Activated CD4-positive, alpha-beta T cell treated with anti-CD3 and anti-CD28 coated beads for 4 hours (primary cell): ENCODE data around the gene IL12RB2.

Source experiments
- DNase-seq, 2 donors: peaks; one replicate each; pipeline ENCODE4 v3.0.0-alpha.2; 2020

Gene IL12RB2

DNA sequence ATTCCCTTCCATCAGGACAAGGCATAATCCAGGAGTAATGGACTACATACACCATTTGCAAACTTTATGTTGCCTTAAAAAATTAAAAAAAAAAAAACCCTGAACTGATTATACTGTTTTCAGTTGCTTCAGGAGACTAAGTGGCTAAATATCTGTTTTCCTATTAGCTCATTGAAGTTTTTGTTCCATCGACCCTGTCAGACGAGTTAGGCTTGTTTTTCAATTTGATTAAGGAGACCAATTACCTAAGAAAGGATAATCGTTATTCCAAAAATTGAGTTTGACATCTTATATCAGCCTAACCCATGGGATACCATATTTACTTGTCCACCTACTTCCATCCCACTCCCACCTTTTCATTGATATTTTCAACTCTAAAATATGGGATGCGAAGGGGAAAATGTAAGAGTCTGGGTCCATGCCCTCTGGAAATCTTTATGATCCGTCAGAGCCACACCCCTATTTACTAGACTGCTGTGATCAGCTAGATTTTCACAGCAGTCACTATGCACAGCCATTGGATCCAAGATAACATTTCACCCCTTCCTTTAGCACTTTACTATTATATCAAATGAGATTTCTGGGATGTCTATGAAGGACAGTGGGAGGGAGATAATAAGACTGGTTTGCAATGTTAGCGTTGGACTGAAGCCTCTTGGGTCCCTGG lies 41.0 kb downstream of the IL12RB2 start:
- DNase-seq = no peak

DNA sequence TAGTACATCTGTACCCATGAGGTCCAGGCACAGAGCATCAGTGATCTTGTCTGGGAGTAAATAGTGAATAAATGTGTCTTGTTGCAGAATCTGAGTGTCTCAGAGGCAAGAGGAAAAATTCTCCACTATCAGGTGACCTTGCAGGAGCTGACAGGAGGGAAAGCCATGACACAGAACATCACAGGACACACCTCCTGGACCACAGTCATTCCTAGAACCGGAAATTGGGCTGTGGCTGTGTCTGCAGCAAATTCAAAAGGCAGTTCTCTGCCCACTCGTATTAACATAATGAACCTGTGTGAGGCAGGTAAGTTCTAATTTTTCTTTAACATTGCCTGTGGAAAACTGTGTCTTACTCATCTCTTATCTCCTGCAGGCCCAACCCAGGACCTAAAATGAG lies 43.1 kb downstream of the IL12RB2 start:
- DNase-seq = no peak

DNA sequence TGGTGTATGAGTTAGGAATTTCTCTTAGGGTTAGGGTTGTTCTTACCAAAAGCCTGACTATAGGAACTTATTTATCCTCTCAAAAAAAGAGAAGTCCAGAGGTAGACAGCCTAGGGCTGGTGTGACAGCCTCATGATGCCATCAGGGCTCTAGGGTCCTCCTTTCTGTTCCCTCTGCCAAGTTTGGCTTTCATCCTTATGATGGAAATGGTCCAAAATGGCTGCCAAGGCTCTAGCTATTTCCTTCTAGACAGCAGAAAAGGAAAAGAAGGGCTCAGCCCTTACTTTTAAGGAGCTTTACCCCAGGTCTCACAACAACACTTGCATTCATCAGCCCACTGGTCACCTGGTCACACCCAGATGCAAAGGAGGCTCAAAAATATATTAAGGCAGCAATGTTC lies 44.5 kb downstream of the IL12RB2 start:
- no peak for DNase-seq

DNA sequence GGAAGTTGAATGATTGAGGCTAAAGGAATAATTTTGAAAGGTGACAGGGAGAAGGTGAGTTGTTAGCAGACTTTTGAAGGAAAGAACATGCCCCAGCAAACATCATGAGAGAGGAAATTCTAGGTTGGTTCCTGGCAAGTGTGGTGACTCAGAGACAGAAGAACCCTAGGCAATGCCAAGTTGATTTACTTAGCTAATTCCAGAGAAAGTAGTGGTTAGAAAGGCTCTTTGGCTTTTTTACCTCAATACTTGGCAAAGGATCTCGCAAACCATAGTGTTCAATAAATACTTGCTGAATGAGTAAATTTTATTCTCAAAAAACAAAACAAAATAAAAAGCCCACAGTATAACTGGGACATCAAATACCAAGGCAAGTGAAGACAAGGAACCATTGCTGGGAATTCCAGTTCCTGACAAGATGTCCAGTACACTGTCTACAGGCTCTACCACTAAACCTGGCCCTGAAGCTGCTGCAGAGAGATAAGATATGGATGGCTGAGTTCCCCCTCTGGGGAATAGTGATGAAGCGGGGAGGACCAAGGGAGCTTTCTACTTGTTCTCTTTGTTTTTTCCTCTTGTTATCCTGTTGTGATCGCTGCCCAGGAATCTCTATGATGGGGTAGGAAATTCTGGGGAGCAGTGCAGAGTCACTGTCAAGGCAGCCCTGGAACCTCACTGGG lies 48.2 kb downstream of the IL12RB2 start:
- DNase-seq = no peak

DNA sequence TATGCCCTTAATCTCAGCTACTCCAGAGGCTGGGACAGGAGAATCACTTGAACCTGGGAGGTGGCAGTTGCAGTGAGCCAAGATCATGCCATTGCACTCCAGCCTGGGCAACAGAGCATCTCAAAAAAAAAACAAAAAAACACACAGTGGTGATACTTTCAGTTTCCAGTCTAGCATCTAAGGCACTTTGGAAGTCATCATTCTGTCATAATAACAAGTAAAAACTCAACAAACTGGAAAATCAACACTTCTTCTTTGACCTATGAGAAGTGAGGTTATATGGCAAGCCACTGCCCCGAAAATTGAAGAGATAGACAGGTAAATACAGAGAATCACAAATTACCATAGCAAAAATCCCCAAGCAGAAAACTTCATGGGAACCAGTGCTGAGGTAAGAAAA lies 51.9 kb downstream of the IL12RB2 start:
- no peak for DNase-seq

DNA sequence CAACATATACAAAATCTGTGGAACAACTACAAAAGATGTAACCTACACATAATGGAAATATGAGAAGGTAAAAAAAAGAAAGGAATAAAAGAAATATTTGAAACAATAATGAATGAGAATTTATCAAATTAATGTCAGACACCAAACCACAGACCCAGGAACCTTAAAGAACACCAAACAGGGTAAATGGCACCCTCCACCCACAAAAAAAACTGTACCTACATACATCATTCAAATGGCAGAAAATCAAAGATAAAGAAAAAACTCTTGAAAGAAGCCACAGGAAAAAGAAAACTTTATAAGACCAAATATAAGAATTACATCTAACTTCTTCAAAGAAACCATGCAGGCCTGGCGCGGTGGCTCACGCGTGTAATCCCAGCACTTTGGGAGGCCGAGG lies 54.0 kb downstream of the IL12RB2 start:
- no peak for DNase-seq

DNA sequence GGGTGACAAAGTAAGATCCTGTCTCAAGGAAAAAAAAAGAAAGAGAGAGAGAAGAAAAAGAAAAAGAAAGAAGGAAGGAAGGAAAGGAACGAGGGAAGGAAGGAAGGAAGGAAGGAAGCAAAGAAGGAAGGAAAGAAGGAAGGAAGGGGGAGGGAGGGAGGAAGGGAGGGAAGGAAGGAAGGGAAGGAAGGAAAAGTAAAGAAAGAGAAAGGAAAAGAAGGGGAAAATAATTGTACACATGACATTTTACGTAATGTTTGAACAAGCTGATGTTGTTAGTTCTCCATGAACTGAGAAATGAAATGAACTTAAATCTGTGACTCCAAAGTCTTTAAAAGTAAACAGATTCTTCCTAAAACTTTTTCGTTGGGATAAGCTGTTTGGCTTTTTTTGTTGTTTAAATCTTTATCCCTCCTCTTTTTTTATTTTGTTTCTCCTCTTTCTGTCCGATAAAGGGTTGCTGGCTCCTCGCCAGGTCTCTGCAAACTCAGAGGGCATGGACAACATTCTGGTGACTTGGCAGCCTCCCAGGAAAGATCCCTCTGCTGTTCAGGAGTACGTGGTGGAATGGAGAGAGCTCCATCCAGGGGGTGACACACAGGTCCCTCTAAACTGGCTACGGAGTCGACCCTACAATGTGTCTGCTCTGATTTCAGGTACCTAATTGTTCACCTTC lies 59.8 kb downstream of the IL12RB2 start:
- no peak for DNase-seq

DNA sequence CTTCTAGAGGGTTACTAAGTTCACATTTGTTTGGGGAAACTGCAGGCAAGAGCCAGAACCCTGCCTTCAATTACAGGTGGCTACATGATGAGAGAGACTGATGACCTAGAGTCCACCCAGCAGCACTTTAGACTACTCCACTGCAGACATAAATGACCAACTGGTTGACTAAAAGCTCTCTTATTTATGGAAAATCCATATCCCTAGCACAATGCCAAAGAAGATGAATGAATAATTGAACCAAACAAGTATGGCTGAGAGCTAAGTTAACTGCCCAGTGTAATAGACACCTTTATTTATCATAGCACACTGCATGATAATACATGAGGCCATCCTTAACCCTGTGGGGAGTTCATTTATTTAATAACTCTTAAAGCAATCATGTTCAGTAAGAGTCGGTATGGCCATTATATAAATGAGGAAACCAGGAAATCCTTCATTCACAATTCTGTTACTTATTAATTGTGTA lies 60.4 kb downstream of the IL12RB2 start:
- no peak for DNase-seq

DNA sequence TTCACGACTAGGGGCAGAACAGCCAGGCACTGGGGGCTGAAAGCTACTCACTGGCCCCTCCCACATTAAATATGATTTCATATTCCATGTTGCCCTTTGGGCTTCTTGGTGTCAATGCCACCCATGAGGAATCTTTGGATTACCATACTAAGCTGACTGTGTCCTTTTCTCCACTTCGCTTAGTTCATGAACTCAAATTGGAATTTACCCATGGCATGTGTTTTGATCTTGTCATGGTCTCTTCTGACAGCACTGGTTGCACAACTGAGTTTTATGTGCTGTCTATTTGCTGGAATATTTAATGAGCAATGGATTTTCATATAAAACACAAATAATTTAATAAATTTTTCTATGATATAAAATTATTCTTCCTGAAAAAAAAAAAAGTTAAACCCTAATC lies 63.4 kb downstream of the IL12RB2 start:
- no peak for DNase-seq

DNA sequence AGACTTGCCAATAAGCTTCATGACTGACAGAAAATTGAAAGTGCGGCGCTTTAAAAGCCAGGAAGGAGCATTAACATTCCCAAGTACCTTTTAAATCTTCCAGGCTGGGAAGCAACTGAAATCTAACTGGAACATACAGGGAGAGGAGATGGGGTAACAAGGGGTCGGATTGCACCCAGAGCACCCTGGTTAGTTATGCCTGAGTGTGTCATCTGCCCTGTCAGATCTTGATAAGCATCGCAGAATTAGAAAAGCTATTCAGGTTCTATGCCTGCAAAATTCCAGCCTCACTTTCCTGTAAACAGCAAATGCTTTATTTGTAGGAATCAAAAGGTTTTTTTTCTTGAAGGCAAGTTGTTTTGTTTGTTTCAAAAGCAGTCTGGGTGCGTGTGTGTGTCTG lies 64.0 kb downstream of the IL12RB2 start:
- no peak for DNase-seq

DNA sequence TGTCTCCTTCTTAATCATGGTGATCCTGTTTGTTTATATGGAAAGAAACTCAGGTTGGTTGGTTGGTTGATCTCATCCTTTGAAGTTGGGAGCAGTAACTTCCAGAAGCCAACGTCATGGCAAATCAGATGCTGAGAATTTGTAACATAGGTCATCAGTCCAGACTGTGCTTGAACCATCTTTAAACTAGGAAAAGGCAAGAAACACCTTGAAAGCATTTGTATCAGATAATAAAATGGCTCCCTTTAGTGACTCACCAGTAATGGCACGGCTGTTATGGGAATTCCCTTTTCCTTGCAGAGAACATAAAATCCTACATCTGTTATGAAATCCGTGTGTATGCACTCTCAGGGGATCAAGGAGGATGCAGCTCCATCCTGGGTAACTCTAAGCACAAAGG lies 64.5 kb downstream of the IL12RB2 start:
- DNase-seq = no peak

DNA sequence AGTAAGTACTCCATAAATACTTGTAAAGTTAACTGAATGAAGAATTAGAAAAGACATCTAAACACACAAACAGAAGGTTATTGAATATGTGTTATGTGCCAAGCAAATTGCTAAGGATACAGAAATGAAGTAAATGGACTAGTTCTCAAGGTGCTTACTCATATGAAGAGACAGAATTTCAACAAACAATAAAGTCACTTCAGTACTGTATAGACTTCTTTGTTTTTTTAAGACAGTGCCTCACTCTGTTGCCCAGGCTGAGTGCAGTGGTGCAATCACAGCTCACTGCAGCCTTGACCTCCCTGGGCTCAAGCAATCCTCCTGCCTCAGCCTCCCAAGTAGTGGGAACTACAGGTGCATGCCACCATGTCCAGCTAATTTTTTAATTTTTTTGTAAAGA lies 65.2 kb downstream of the IL12RB2 start:
- DNase-seq = no peak

DNA sequence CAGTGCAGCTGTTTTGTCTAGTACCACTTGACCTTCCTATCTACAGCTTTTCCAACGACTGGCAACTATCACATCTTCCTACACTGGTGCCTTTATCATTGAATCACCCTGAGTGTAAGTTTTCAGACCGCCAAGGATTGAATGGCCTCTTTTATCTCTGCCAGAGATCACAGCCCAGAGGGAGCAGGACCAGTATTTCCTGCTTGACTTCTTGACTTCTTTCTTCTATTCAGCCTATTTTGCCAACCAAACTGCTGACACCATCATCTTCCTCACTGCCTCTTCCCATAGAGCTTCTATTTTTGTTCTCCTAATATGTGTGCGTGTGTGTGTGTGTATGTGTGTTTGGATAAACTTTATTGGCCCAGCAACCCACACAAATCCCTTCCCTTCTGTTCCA lies 68.7 kb downstream of the IL12RB2 start:
- DNase-seq = no peak

DNA sequence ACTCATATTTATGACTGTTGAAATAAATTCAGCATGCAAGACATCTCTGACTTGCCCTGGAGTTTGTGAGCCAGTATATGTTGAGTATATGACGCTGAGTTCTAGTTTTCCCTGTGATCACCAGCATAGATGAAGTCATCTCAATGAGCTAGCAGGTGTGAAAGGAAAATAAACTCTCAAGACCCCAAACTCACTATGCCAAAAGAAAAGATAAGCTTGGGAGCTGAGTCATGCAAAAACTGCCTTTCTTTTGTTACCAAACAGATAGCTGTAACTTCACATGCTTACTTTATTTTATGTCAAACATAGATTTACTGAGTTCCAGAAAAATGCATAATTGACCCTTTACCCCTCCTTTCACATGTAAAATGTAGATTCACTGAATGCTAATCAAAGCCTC lies 69.6 kb downstream of the IL12RB2 start:
- no peak for DNase-seq

DNA sequence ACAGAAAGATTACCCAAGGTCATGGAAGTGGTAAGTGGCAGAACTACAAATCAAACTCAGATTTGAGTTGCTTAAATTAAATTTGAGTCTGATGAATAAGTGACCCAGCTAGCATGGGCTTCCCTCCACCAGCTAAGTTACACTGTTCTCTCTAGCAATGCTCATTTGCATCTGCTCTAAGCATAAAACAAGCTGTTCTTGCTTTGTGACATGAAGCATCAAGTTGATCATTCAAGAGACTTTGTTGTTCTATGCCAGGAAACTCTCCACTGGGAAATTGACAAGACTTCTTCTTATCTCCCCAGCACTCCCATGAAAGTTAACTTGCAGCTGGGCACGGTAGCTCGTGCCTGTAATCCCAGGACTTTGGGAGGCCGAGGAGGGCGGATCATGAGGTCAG lies 73.5 kb downstream of the IL12RB2 start:
- DNase-seq = no peak

DNA sequence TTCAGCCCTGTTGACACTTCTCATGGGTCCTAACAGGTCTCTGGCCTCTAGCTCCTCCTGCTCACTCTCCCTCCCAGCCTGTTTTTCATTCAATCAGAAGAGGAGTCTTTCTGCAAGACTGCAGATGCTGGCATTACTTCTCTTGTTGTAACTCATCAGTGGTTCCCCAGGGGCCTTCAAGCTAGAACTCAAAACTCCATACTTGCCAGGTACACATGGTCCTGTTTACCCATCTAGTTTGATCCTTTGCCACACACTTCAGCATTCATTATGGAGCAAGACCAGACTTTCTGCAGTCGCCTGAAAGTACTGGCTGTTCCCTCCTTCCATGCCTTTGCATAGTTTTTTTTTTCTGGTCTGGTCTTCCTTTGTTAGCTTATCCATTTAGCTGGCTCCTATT lies 74.6 kb downstream of the IL12RB2 start:
- DNase-seq = no peak

DNA sequence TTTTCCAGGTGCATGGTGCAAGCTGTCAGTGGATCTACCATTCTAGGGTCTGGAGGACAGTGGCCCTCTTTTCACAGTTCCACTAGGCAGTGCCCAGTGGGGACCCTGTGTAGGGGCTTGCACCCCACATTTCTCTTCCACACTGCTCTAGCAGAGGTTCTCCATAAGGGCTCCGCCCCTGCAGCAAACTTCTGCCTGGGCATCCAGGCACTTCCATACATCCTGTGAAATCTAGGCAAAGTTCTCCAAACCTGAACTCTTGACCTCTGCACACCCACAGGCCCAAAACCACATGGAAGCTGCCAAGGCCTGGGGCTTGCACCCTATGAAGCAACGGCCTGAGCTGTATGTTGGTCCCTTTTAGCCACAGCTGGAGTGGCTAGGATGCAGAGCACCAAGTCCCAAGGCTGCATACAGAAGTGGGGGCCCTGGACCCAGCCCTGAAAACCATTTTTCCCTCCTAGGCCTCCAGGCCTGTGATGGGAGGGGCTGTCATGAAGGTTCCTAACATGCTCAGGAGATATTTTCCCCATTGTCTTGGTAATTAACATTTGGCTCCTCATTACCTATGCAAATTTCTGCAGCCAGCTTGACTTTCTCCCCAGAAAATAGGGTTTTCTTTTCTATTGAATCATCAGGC lies 76.4 kb downstream of the IL12RB2 start:
- no peak for DNase-seq

DNA sequence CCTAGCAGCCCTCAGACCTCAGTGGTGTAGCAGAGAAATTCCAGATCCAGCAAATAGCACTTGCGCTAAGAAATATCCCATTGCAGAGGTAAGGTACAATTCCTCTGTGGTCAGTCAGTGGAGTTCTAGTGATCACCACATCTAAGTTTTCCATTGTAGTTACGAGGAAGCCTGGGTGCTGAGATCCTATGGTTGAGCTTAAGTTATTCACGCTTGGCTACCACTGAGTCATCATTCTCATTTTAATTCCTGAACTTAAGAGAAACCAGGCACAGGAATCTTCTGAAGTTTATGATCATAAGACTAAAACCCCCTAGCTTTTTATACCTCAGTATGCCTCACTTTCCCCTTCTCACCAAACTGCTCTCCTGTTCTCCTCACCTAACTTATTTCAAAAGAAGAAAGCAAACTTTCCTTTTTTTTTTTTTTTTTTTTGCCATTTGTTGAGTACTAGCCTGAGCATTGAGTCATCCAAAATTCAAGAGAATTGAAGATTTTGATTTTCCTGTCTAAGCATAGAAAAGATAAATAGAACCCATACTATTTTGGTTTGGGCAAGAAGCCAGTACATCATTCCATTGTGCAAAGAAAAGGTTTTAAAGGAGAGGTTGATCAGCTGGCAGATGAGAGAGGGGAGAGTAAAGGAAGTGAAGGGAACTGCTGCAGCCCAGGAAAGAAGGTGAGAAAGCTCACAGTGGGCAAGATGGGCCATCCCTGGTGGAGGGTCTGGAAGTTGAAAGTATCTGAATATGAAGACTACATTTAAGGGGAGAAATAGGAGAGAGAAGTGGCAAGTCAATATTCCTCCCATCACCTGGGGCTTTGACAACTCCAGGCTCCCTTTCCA lies 82.6 kb downstream of the IL12RB2 start:
- DNase-seq = no peak

DNA sequence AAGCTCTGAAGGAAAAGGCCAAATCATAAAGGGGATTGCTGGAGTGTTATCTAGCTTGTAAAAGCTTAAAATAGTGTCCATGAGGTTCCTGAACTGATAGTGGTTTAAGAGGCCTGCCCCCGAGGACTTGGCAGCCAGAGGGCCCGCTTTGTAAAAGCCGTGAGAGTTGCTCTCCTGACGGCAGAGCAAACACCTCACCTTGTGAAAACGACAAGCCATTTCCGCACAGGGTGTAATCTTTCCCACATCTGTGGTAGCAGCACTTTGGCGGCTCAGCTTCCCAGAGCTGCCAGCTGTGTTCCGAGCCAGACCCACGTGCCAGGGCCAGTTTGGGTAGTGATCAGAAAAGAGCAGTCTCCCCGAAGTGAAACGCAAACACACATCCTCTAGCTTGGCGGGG lies 85.6 kb downstream of the IL12RB2 start:
- no peak for DNase-seq

DNA sequence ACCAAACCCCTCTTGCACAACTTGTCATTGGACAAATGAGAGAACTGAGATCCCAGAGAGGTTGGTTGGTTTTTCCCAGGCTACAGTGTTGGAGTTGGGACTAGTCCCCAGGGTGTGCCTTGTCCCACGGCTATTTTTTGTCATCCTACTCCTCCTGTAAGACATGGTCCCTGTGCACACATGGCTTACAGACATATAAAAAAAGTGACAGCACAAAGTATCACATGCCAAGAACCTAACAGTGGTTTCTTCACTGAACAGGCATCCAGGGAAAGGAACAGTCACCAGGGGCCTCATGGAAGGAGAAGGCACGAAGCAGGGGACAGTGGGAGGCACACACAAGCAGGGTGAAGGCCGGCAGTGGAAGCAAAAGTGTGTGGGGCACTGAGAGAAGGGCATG lies 86.1 kb downstream of the IL12RB2 start:
- no peak for DNase-seq

DNA sequence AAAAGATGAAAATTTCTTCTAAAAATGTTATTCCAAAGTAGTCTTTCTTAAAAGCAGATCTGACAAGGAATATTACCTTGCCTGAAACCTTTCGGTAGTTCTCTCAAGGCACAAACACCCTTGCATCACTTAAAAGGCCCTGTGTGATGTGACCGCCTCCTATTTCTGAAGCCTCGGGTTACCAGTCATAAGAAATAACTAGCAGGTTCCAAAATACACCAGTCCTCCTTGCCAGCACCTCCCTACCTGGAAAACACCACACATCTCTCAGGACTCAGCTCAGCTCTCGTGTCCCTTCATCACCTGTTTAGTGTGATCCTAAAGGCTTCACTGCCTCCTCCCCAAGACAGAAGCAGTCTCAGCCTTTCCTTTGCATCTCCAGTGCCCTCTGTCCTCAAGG lies 86.9 kb downstream of the IL12RB2 start:
- no peak for DNase-seq

DNA sequence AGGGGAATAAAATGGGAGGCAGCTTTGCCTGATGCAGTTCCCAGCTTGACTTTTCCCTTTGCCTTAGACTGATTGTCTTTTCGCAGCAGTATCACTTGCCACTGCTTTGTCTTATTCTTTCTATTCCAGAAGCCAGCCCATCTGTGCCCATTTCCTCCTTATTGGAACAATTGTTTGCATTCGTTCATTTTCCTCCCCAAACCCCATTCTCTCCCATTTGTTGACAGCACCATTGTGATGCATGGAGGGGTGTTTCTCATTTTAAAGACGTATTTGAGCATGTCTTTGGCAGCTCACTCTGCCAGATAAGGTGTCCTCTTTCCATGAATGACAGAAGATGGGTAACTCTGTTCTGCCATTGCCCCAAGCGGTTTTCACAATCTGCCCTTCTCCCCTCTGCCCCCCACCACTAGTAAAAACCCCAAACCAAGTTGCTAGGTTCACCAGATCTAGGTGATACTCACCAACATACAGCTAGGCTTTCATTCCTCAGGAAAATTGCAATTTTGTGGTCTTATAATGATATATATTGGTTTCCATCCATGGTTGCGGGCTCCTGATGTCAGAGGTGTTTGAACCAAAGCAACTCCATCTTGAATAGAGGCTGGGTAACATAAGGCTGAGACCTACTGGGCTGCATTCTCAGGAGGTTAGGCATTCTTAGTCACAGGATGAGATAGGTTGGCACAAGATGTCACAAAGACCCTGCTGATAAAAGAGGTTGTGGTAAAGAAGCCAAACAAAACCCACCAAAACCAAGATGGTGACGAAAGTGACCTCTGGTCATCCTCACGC lies 91.7 kb downstream of the IL12RB2 start:
- DNase-seq = no peak
